IMR-90 (cell line): ENCODE results near the gene ZNF407. TPM values are rescaled to one million over a fixed set of nuclear protein-coding genes. Genes with fewer than 3 reads are reported as not detected.

Experiments used
- ATAC-seq: fragments of 200-7000 bp; cut with Tn5 transposase; 2 replicates; pipeline ENCODE4 v1.9.1; 2020; ENCODE audit warnings: low read depth, mild to moderate bottlenecking, moderate library complexity
- BruUV-seq: library from RNA; stranded (reverse); fragments of 400-500 nt; replicated peaks from 2 replicates; lab custom pipeline; 2021; lab: Mats Ljungman, UMichigan
- CTCF ChIA-PET: fragments of 300-600 bp; formaldehyde crosslinking; extraction: SDS; loops from one replicate; lab custom pipeline; 2021; ENCODE audit warnings: antibody characterized with exemption; lab: Yijun Ruan, JAX
- POLR2A ChIA-PET: fragments of 300-600 bp; sonication (Branson Sonifier 250); formaldehyde crosslinking; loops from one replicate; lab custom pipeline; 2022; ENCODE audit warnings: antibody characterized with exemption; ENCODE audit not compliant: unreplicated experiment; lab: Charles Lee
- DNase-seq: peaks from one replicate; pipeline ENCODE4 v3.0.0; 2013
- H2AFZ ChIP-seq: replicated peaks from 2 replicates; pipeline ENCODE3; 2013; ENCODE audit warnings: low read length, mild to moderate bottlenecking; ENCODE audit not compliant: poor library complexity
- H2AK5ac ChIP-seq: 2 replicates; pipeline ENCODE4 v1.6.1; 2013; ENCODE audit warnings: low read depth, low read length, inconsistent platforms
- H2AK9ac ChIP-seq: replicated peaks from 2 replicates; pipeline ENCODE3; 2013; ENCODE audit warnings: mild to moderate bottlenecking, low read depth, low read length, moderate library complexity; ENCODE audit not compliant: poor library complexity
- H2BK120ac ChIP-seq: 2 replicates; pipeline ENCODE4 v1.6.1; 2013; ENCODE audit warnings: low read depth, low read length, inconsistent platforms
- H2BK15ac ChIP-seq: 3 replicates; pipeline ENCODE4 v1.6.1; 2013; ENCODE audit warnings: low read depth, low read length, inconsistent platforms
- H2BK20ac ChIP-seq: 2 replicates; pipeline ENCODE4 v1.6.1; 2013; ENCODE audit warnings: low read depth, mild to moderate bottlenecking, inconsistent platforms, low read length, moderate library complexity
- H2BK5ac ChIP-seq: 2 replicates; pipeline ENCODE4 v1.6.1; 2013; ENCODE audit warnings: mild to moderate bottlenecking, low read depth, low read length, inconsistent platforms; ENCODE audit not compliant: poor library complexity, severe bottlenecking
- H3K14ac ChIP-seq: replicated peaks from 2 replicates; pipeline ENCODE4 v1.6.1; 2013; ENCODE audit warnings: low read depth, low read length, inconsistent platforms
- H3K18ac ChIP-seq: 2 replicates; pipeline ENCODE4 v1.6.1; 2013; ENCODE audit warnings: low read depth, low read length, control low read depth
- H3K23ac ChIP-seq: 2 replicates; pipeline ENCODE4 v1.6.1; 2013; ENCODE audit warnings: low read depth, low read length, inconsistent platforms
- H3K27ac ChIP-seq: 2 replicates; pipeline ENCODE4 v1.5.1; 2013; ENCODE audit warnings: mild to moderate bottlenecking, control low read depth, low read length; ENCODE audit not compliant: insufficient read depth
- H3K27me3 ChIP-seq: 2 replicates; pipeline ENCODE4 v1.6.1; 2013; ENCODE audit warnings: low read length; ENCODE audit not compliant: control insufficient read depth, insufficient read depth
- H3K36me3 ChIP-seq: 2 replicates; pipeline ENCODE4 v1.6.1; 2013; ENCODE audit warnings: low read length, mixed read lengths; ENCODE audit not compliant: control insufficient read depth, insufficient read depth
- H3K4ac ChIP-seq: 2 replicates; pipeline ENCODE4 v1.6.1; 2013; ENCODE audit warnings: low read depth, low read length, inconsistent platforms
- H3K4me1 ChIP-seq: 2 replicates; pipeline ENCODE4 v1.6.1; 2013; ENCODE audit warnings: low read length, mixed read lengths; ENCODE audit not compliant: control insufficient read depth, insufficient read depth
- H3K4me2 ChIP-seq: 2 replicates; pipeline ENCODE4 v1.6.1; 2013; ENCODE audit warnings: low read depth, mild to moderate bottlenecking, control low read depth, low read length, moderate library complexity
- H3K4me3 ChIP-seq: 2 replicates; pipeline ENCODE4 v1.5.1; 2013; ENCODE audit warnings: low read depth, mild to moderate bottlenecking, control low read depth, low read length, moderate library complexity; ENCODE audit not compliant: insufficient read depth
- H3K56ac ChIP-seq: 2 replicates; pipeline ENCODE4 v1.6.1; 2013; ENCODE audit warnings: low read length, inconsistent platforms; ENCODE audit not compliant: insufficient read depth; ENCODE audit errors: extremely low read depth
- H3K79me1 ChIP-seq, 2 experiments: 2 replicates each; pipeline ENCODE4 v1.6.1; 2013; ENCODE audit warnings: low read length in 2 of 2, inconsistent platforms in 1 of 2, low read depth in 1 of 2
- H3K9ac ChIP-seq: 2 replicates; pipeline ENCODE4 v1.6.1; 2013; ENCODE audit warnings: low read depth, low read length, control low read depth
- H3K9me1 ChIP-seq: 2 replicates; pipeline ENCODE4 v1.6.1; 2013; ENCODE audit warnings: low read length, inconsistent platforms; ENCODE audit not compliant: insufficient read depth
- H3K9me3 ChIP-seq: 2 replicates; pipeline ENCODE4 v1.6.1; 2013; ENCODE audit warnings: low read length; ENCODE audit not compliant: control insufficient read depth, insufficient read depth
- H4K20me1 ChIP-seq: 2 replicates; pipeline ENCODE4 v1.6.1; 2013; ENCODE audit warnings: low read length, inconsistent platforms; ENCODE audit not compliant: insufficient read depth
- H4K5ac ChIP-seq: 2 replicates; pipeline ENCODE4 v1.6.1; 2013; ENCODE audit warnings: mild to moderate bottlenecking, low read depth, low read length, control low read depth
- H4K8ac ChIP-seq, 2 experiments: 2 replicates each; pipeline ENCODE4 v1.6.1; 2013; ENCODE audit warnings: low read depth in 2 of 2, low read length in 2 of 2, control low read depth in 1 of 2, inconsistent platforms in 1 of 2
- H4K91ac ChIP-seq: 2 replicates; pipeline ENCODE4 v1.6.1; 2013; ENCODE audit warnings: low read depth, low read length, inconsistent platforms; ENCODE audit not compliant: insufficient read depth
- BHLHE40 ChIP-seq: fragments of 150-350 bp; IDR thresholded peaks from 2 replicates; pipeline ENCODE4 v1.6.1; 2016; ENCODE audit warnings: mild to moderate bottlenecking, low read depth, low read length
- CEBPB ChIP-seq: IDR thresholded peaks from 2 replicates; pipeline ENCODE4 v1.6.1; 2012; ENCODE audit warnings: low read depth, low read length, improper control_type of control experiment
- CHD1 ChIP-seq: IDR thresholded peaks from 2 replicates; pipeline ENCODE4 v1.6.1; 2012; ENCODE audit warnings: low read depth, low read length, improper control_type of control experiment
- CTCF ChIP-seq: conservative IDR thresholded peaks from 2 replicates; pipeline ENCODE4 v1.5.1; 2012; ENCODE audit warnings: mild to moderate bottlenecking, low read depth, low read length, improper control_type of control experiment
- MAZ ChIP-seq: IDR thresholded peaks from 2 replicates; pipeline ENCODE4 v1.6.1; 2012; ENCODE audit warnings: low read depth, mild to moderate bottlenecking, low read length, improper control_type of control experiment, moderate library complexity, borderline replicate concordance
- MXI1 ChIP-seq: IDR thresholded peaks from 2 replicates; pipeline ENCODE4 v1.6.1; 2012; ENCODE audit warnings: low read depth, mild to moderate bottlenecking, low read length, moderate library complexity, borderline replicate concordance
- NFE2L2 ChIP-seq: fragments of 150-350 bp; IDR thresholded peaks from 2 replicates; pipeline ENCODE4 v1.6.1; 2016; ENCODE audit warnings: low read depth, mild to moderate bottlenecking, low read length
- RCOR1 ChIP-seq: IDR thresholded peaks from 2 replicates; pipeline ENCODE4 v1.6.1; 2012; ENCODE audit warnings: mild to moderate bottlenecking, low read length, improper control_type of control experiment; ENCODE audit not compliant: insufficient replicate concordance
- WGBS, 2 experiments: methylation state at CpG; one replicate each; pipeline versions ENCODE4 v1.1.5 to v1.1.7; 2013; ENCODE audit warnings: missing lambda C conversion rate in 2 of 2; ENCODE audit not compliant: insufficient read length in 1 of 2; ENCODE audit errors: extremely low coverage in 2 of 2; 5-methylcytosine and 5-hydroxymethylcytosine counted together
- dilution Hi-C: fragments of 300-500 bp; cut with HindIII; formaldehyde crosslinking; loops from one replicate; pipeline ENCODE4 v1.14.3; 2018; ENCODE audit warnings: low sequenced_read_pairs; ENCODE audit not compliant: unreplicated experiment
- in situ Hi-C: fragments of 300-500 bp; cut with MboI; formaldehyde crosslinking; loops from 3 replicates; pipeline ENCODE4 v1.14.3; 2019; ENCODE audit warnings: low sequenced_read_pairs, inconsistent platforms, mixed read lengths
- intact Hi-C: fragments of 100-400 bp; cut with micrococcal nuclease; formaldehyde crosslinking; loops from 2 replicates; pipeline ENCODE4 v1.10.0; 2022
- polyA plus RNA-seq, 3 experiments: library from polyadenylated mRNA; depleted of rRNA; stranded (reverse); fragments of >200 nt; gene quantifications; 2 replicates each; pipeline ENCODE4 v1.2.3, GENCODE V29; 2012; ENCODE audit warnings: low replicate concordance in 1 of 3
- total RNA-seq: library from RNA; depleted of rRNA; stranded (reverse); fragments of >200 nt; gene quantifications from 2 replicates; pipeline ENCODE4 v1.2.3, GENCODE V29; 2012

ZNF407 gene
- total and polyA plus RNA-seq, 2 of the 4 experiments (the other 2 are of a cell fraction): 3.1 to 20.1 TPM

DNA sequence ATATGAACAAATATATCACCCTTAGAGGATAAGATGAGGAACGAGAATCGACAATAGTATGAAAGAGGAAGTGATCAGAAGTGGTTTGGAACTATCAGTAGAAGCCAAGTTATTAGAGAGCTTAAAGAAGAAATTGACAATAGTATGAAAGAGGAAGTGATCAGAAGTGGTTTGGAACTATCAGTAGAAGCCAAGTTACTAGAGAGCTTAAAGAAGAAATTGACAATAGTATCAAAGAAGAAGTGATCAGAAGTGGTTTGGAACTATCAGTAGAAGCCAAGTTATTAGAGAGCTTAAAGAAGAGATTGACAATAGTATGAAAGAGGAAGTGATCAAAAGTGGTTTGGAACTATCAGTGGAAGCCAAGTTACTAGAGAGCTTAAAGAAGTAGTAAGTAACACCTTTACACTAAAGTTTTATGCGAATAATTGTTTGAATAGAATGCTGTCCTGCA lies 175.5 kb downstream of the ZNF407 start:
- H3K4me2 ChIP-seq: no peak overlapping the region
- H3K79me1 ChIP-seq: peaks cover 7 to 17% of the 10 kb centered on the region in 2 experiments; a peak in 2 of 4 replicates
- POLR2A ChIA-PET: no interaction called here
- no peaks in the 10 kb centered on the region for H3K9me3 ChIP-seq
- H3K27ac ChIP-seq: no peak overlapping the region
- intact Hi-C loops: no loop called here
- no peak overlapping the region for H2BK5ac ChIP-seq
- H3K23ac ChIP-seq: no peak overlapping the region
- in situ Hi-C loops: no loop called here
- peaks cover 10% of the 10 kb centered on the region for H3K9me1 ChIP-seq
- no peaks in the 10 kb centered on the region for H3K36me3 ChIP-seq
- TF ChIP-seq NFE2L2 (no peak), BHLHE40 (no peak), MXI1 (no peak), CTCF (no peak), CEBPB (no peak), CHD1 (no peak), MAZ (no peak), RCOR1 (no peak)
- H2AFZ ChIP-seq: no peak overlapping the region
- H3K4me1 ChIP-seq: peaks cover 9% of the 10 kb centered on the region
- H3K56ac ChIP-seq: no peak overlapping the region
- no peak overlapping the region for H4K5ac ChIP-seq
- ATAC-seq (no peak), DNase-seq (no peak)
- H2AK5ac ChIP-seq: no peak overlapping the region
- no peaks in the 10 kb centered on the region for H4K20me1 ChIP-seq
- no peak overlapping the region for H4K91ac ChIP-seq
- H3K9ac ChIP-seq: no peak overlapping the region
- H3K4me3 ChIP-seq: no peak overlapping the region
- CTCF ChIA-PET: no interaction called here
- no peak overlapping the region for H3K14ac ChIP-seq
- BruUV-seq: no TSS peak
- WGBS, 2 experiments: no CpG with 5 or more reads among the region's 3 CpGs
- H3K27me3 ChIP-seq: no peaks in the 10 kb centered on the region
- no peak overlapping the region for H2BK120ac ChIP-seq
- dilution Hi-C loops: no loop called here
- no peak overlapping the region for H4K8ac ChIP-seq
- no peak overlapping the region for H2BK15ac ChIP-seq
- H3K4ac ChIP-seq: no peak overlapping the region
- no peak overlapping the region for H2BK20ac ChIP-seq
- H3K18ac ChIP-seq: no peak overlapping the region
- no peak overlapping the region for H2AK9ac ChIP-seq
